CD14-positive monocyte (primary cell): Measurements from ENCODE around the gene ITGAL. TPM values are rescaled to one million over a fixed set of nuclear protein-coding genes. Genes with fewer than 3 reads are reported as not detected.

Experiments
- DNase-seq, 3 donors: peaks; one replicate each; pipeline ENCODE4 v3.0.0-alpha.2; 2011 to 2022
- H2AFZ ChIP-seq: 2 replicates; pipeline ENCODE4 v1.6.0; 2012; ENCODE audit warnings: mild to moderate bottlenecking, low read depth, low read length, inconsistent platforms; ENCODE audit not compliant: insufficient read depth, poor library complexity, severe bottlenecking
- H3K27ac ChIP-seq, 2 donors: 1 replicate in 1 of 2; 2 replicates in 1 of 2; pipeline ENCODE4 v1.5.1; 2012 to 2013; ENCODE audit warnings: low read length in 2 of 2, control low read depth in 1 of 2, inconsistent platforms in 1 of 2, low read depth in 1 of 2, mild to moderate bottlenecking in 1 of 2
- H3K27me3 ChIP-seq, 2 donors: one replicate each; pipeline versions ENCODE4 v1.6.0 to v1.6.1; 2011 to 2013; ENCODE audit warnings: low read length in 2 of 2; ENCODE audit not compliant: control insufficient read depth in 2 of 2, insufficient read depth in 2 of 2
- H3K36me3 ChIP-seq, 2 donors: replicated peaks in 1 of 2; 1 replicate in 1 of 2; 2 replicates in 1 of 2; pipeline versions ENCODE4 v1.5.1 to v1.6.1; 2012 to 2013; ENCODE audit warnings: low read length in 2 of 2, control low read depth in 1 of 2, inconsistent platforms in 1 of 2, mild to moderate bottlenecking in 1 of 2; ENCODE audit not compliant: insufficient read depth in 2 of 2, control insufficient read depth in 1 of 2
- H3K4me1 ChIP-seq, 2 donors: 1 replicate in 1 of 2; 2 replicates in 1 of 2; pipeline versions ENCODE4 v1.5.1 to v1.6.1; 2012 to 2013; ENCODE audit warnings: low read length in 2 of 2, control low read depth in 1 of 2, inconsistent platforms in 1 of 2, mild to moderate bottlenecking in 1 of 2, moderate library complexity in 1 of 2; ENCODE audit not compliant: insufficient read depth in 2 of 2, control insufficient read depth in 1 of 2
- H3K4me2 ChIP-seq: replicated peaks from 2 replicates; pipeline ENCODE3; 2012; ENCODE audit warnings: low read length, moderate library complexity, mild to moderate bottlenecking; ENCODE audit not compliant: poor library complexity, severe bottlenecking; ENCODE audit errors: extremely low read depth
- H3K4me3 ChIP-seq, 3 experiments: fragments of 200-600 bp in 1 of 3; sonication (generic) in 1 of 3; replicated peaks in 1 of 3; 1 replicate in 2 of 3; 2 replicates in 1 of 3; pipeline ENCODE4 v1.5.1; 2011 to 2013; ENCODE audit warnings: low read length in 3 of 3, mild to moderate bottlenecking in 3 of 3, control low read depth in 2 of 3, low read depth in 2 of 3, inconsistent platforms in 1 of 3, moderate library complexity in 1 of 3
- H3K79me2 ChIP-seq: 2 replicates; pipeline ENCODE4 v1.6.0; 2012; ENCODE audit warnings: mild to moderate bottlenecking, control low read depth, inconsistent platforms, low read length, moderate library complexity; ENCODE audit not compliant: insufficient read depth
- H3K9ac ChIP-seq: 2 replicates; pipeline ENCODE4 v1.6.0; 2017; ENCODE audit warnings: low read length, mild to moderate bottlenecking; ENCODE audit not compliant: insufficient read depth, poor library complexity, severe bottlenecking
- H3K9me3 ChIP-seq, 2 donors: replicated peaks in 1 of 2; 1 replicate in 1 of 2; 2 replicates in 1 of 2; pipeline versions ENCODE4 v1.5.1 to v1.6.1; 2012 to 2013; ENCODE audit warnings: low read length in 2 of 2, control low read depth in 1 of 2; ENCODE audit not compliant: control insufficient read depth in 1 of 2, insufficient read depth in 1 of 2
- H4K20me1 ChIP-seq: 2 replicates; pipeline ENCODE4 v1.6.0; 2012; ENCODE audit warnings: mild to moderate bottlenecking, low read length, control low read depth, moderate library complexity; ENCODE audit not compliant: insufficient read depth
- H3K27ac Mint-ChIP-seq, 7 donors: one replicate each; pipeline ENCODE4 v1.8.0; 2020; ENCODE audit warnings: mild to moderate bottlenecking in 7 of 7, mixed read lengths in 7 of 7, moderate library complexity in 6 of 7, inconsistent platforms in 2 of 7
- H3K27me3 Mint-ChIP-seq, 3 donors: one replicate each; pipeline ENCODE4 v1.8.0; 2021 to 2022; ENCODE audit warnings: low read depth in 3 of 3, mild to moderate bottlenecking in 3 of 3, mixed read lengths in 3 of 3, moderate library complexity in 3 of 3, inconsistent platforms in 1 of 3
- H3K36me3 Mint-ChIP-seq, 2 donors: one replicate each; pipeline ENCODE4 v1.8.0; 2020; ENCODE audit warnings: mixed read lengths in 2 of 2, inconsistent platforms in 1 of 2, mild to moderate bottlenecking in 1 of 2
- H3K4me1 Mint-ChIP-seq: one replicate; pipeline ENCODE4 v1.8.0; 2020; ENCODE audit warnings: mild to moderate bottlenecking, mixed read lengths
- H3K4me3 Mint-ChIP-seq, 2 donors: one replicate each; pipeline ENCODE4 v1.8.0; 2020; ENCODE audit warnings: mild to moderate bottlenecking in 2 of 2, mixed read lengths in 2 of 2, moderate library complexity in 1 of 2
- H3K9me3 Mint-ChIP-seq, 7 donors: one replicate each; pipeline ENCODE4 v1.8.0; 2020 to 2022; ENCODE audit warnings: mixed read lengths in 7 of 7, mild to moderate bottlenecking in 6 of 7, moderate library complexity in 6 of 7, inconsistent platforms in 2 of 7
- WGBS: methylation state at CpG from one replicate; pipeline ENCODE4 v1.1.5; 2013; ENCODE audit warnings: missing lambda C conversion rate; ENCODE audit not compliant: insufficient coverage; 5-methylcytosine and 5-hydroxymethylcytosine counted together
- intact Hi-C, 2 donors: fragments of 100-400 bp; cut with micrococcal nuclease; formaldehyde crosslinking; loops; one replicate each; pipeline versions ENCODE4 v1.15.0 to v1.15.1; 2023
- polyA plus RNA-seq, 3 donors: library from polyadenylated mRNA; depleted of rRNA in 1 of 3; unstranded in 2 of 3; stranded (reverse) in 1 of 3; fragments of 300-500 nt in 2 of 3; fragments of >200 nt in 1 of 3; fragmentation: Illumina TruSeq in 2 of 3; gene quantifications; 1 replicate in 2 of 3; 2 replicates in 1 of 3; pipeline ENCODE4 v1.2.3, GENCODE V29; 2012 to 2021
- TF ChIP-seq, protein P1 (sequence below): fragments of 200-600 bp; IDR thresholded peaks from one replicate; pipeline ENCODE4 v1.8.0; 2022; ENCODE audit warnings: antibody characterized with exemption, mild to moderate bottlenecking

ITGAL gene
- polyA plus RNA-seq, 3 donors, result 56.8 to 474 (median 109) TPM

DNA sequence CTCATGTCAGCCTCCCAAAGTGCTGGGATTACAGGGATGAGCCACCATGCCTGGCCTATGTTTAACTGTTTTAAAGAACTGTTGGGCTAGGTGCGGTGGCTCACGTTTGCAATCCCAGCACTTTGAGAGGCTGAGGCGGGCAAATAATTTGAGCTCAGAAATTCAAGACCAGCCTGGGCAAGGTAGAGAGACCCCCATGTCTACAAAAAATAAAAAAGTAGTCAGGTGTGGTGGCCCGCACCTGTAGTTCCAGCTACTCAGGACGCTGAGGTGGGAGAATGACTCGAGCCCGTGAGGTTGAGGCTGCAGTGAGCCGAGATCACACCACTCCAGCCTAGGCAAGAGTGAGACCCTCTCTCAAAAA is 1.9 kb upstream of the ITGAL start:
- no peak overlapping the region for H3K4me3 Mint-ChIP-seq
- H3K36me3 Mint-ChIP-seq, result peaks cover 11 to 14% of the 10 kb centered on the region in 2 donors
- H3K27ac Mint-ChIP-seq, result peak overlapping the region in 6 of 7 donors; percentile 14 to 95 (median 94)
- DNase-seq, result no peak
- Histone ChIP-seq H3K9me3 (no peaks in the 10 kb centered on the region), H3K27me3 (no peaks in the 10 kb centered on the region), H3K36me3 (peaks cover 12 to 16% of the 10 kb centered on the region in 2 donors), H3K79me2 (peaks cover 58% of the 10 kb centered on the region), H3K27ac (peak overlapping the region in 1 of 2 donors; percentile 91), H2AFZ (no peak overlapping the region), H3K9ac (no peak overlapping the region), H4K20me1 (peaks cover 24% of the 10 kb centered on the region), H3K4me2 (no peak overlapping the region), H3K4me3 (no peak overlapping the region), H3K4me1 (peaks cover 58 to 78% of the 10 kb centered on the region in 2 donors)
- no peaks in the 10 kb centered on the region for H3K27me3 Mint-ChIP-seq
- peaks cover 0 to 3% (median 0%) of the 10 kb centered on the region in 7 donors for H3K9me3 Mint-ChIP-seq
- TF ChIP-seq, protein P1, sequence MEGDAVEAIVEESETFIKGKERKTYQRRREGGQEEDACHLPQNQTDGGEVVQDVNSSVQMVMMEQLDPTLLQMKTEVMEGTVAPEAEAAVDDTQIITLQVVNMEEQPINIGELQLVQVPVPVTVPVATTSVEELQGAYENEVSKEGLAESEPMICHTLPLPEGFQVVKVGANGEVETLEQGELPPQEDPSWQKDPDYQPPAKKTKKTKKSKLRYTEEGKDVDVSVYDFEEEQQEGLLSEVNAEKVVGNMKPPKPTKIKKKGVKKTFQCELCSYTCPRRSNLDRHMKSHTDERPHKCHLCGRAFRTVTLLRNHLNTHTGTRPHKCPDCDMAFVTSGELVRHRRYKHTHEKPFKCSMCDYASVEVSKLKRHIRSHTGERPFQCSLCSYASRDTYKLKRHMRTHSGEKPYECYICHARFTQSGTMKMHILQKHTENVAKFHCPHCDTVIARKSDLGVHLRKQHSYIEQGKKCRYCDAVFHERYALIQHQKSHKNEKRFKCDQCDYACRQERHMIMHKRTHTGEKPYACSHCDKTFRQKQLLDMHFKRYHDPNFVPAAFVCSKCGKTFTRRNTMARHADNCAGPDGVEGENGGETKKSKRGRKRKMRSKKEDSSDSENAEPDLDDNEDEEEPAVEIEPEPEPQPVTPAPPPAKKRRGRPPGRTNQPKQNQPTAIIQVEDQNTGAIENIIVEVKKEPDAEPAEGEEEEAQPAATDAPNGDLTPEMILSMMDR, result no peak
- WGBS, result 90% methylated on average over 2 of the region's 8 CpGs
- intact Hi-C loops, result no loop called here
- H3K4me1 Mint-ChIP-seq, result peaks cover 65% of the 10 kb centered on the region

DNA sequence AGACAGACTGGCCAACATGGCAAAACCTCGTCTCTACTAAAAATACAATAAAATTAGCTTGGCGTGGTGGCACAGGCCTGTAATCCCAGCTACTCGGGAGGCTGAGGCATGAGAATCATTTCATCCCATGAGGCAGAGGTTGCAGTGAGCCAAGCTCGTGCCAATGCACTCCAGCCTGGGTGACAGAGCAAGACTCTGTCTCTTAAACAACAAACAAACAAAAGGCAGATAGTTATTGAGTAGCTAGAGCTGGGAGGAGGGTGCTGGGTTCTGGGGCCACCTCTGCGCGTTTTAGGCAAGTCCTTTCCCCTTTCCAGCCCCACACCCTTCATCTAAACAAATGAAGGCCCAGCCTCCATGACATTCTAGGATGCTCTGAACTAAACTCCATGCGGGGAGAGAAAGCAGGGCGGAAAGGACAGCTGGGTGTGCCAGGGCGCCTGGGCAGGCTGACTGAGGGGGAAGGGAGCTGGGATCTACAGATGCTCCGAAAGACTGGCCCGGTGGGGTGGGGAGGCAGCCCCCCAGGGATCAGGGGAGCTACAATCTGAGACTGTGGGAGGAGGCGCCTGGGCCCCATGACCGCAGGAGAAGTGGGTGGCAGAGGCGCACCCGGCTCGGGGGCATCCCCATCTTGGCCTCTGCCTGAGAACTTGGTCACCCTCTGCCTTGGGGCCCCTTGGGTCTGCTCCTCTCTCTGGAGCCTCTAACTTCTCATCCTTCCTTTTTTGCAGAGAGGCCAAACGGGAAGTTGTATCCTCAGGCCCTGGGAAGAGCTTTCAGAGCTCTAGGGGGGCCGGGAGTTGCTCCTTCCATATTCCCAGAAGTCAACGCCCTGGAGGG is 910 bp downstream of the ITGAL start:
- Mint-ChIP-seq H3K36me3 (peaks cover 28 to 37% of the 10 kb centered on the region in 2 donors), H3K4me1 (peaks cover 76% of the 10 kb centered on the region), H3K9me3 (peaks cover 0 to 3% (median 0%) of the 10 kb centered on the region in 7 donors), H3K4me3 (peak overlapping the region; percentile 95 to 96), H3K27ac (peak overlapping the region; percentile 93 to 99 (median 98)), H3K27me3 (no peaks in the 10 kb centered on the region)
- TF ChIP-seq, protein P1, result no peak
- peak; percentile 54 to 76 (median 61) for DNase-seq
- Histone ChIP-seq H3K9me3 (no peaks in the 10 kb centered on the region), H2AFZ (peak overlapping the region; percentile 64), H3K79me2 (peaks cover 82% of the 10 kb centered on the region), H3K4me3 (peak overlapping the region; percentile 60 to 94 (median 68)), H3K9ac (peak overlapping the region; percentile 63), H4K20me1 (peaks cover 52% of the 10 kb centered on the region), H3K36me3 (peaks cover 30 to 40% of the 10 kb centered on the region in 2 donors), H3K27ac (peak overlapping the region; percentile 86 to 91), H3K27me3 (no peaks in the 10 kb centered on the region), H3K4me1 (peaks cover 66 to 87% of the 10 kb centered on the region in 2 donors), H3K4me2 (peak overlapping the region; percentile 93)
- 8% methylated on average over 13 of the region's 19 CpGs for WGBS
- intact Hi-C loops, result loop anchor here in 1 of 2 donors (1.0 kb wide), 1 partner anchor 24 kb away; no protein-coding TSS in a partner anchor
